Stimulated activated effector memory CD8-positive, alpha-beta T cell treated with anti-CD3 and anti-CD28 coated beads, Interleukin-12 subunit alpha, Interleukin-12 subunit beta, amount 100 ng/mL, for 72 hours (primary cell): ENCODE results near the gene FNBP1L.
A peak's percentile ranks its signal among the peaks of the same experiment; 100 is the strongest.
"Not testable (repeated sequence)": the region's sequence is repeated elsewhere in the genome, so short reads cannot be mapped to it uniquely, and the experiment has no call there.

ENCODE experiments used
- ATAC-seq: fragments of 150-1000 bp; cut with Tn5 transposase; 2 replicates; pipeline ENCODE4 v1.10.0; 2021
- DNase-seq, 2 donors: peaks; one replicate each; pipeline ENCODE4 v3.0.0; 2021 to 2022; ENCODE audit warnings: low spot score in 2 of 2
- H3K27ac Mint-ChIP-seq: one replicate; pipeline ENCODE4 v1.8.0; 2022; ENCODE audit warnings: mild to moderate bottlenecking, mixed read lengths
- H3K36me3 Mint-ChIP-seq: one replicate; pipeline ENCODE4 v1.8.0; 2022; ENCODE audit warnings: mild to moderate bottlenecking, mixed read lengths
- H3K4me1 Mint-ChIP-seq: one replicate; pipeline ENCODE4 v1.8.0; 2022; ENCODE audit warnings: mixed read lengths
- H3K4me3 Mint-ChIP-seq: one replicate; pipeline ENCODE4 v1.8.0; 2022; ENCODE audit warnings: mild to moderate bottlenecking, mixed read lengths
- H3K9me3 Mint-ChIP-seq: one replicate; pipeline ENCODE4 v1.8.0; 2022; ENCODE audit warnings: mixed read lengths

The FNBP1L gene

DNA sequence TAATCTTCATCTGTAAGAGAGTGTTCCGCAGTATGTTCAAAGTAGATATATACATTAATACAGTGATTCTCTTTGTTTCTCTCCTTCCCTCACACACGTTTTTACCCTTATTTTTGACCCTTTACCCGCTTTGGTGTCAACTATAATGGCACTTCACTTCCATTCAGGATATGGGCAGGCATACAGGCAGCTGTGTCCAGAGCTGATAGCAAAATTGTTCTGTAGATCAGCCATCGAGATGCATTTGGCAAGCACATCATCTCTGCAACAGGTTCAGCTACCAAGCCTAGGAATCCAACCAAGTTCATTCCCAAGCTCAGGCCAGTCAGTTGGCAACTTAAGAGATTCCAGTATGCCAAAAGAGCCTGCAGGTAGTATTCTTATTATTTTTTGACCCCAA, 74.8 kb downstream of the FNBP1L start:
- Mint-ChIP-seq H3K4me1 (no peaks in the 10 kb centered on the region), H3K4me3 (no peak overlapping the region), H3K36me3 (no peaks in the 10 kb centered on the region), H3K27ac (no peak overlapping the region), H3K9me3 (no peaks in the 10 kb centered on the region)
- no peak for DNase-seq
- no peak for ATAC-seq

GRCh38 chr1:93525431-93525830, 77.5 kb downstream of the FNBP1L start:
- no peaks in the 10 kb centered on the region for H3K4me1 Mint-ChIP-seq
- H3K27ac Mint-ChIP-seq = no peak overlapping the region
- no peaks in the 10 kb centered on the region for H3K36me3 Mint-ChIP-seq
- no peaks in the 10 kb centered on the region for H3K9me3 Mint-ChIP-seq
- no peak for DNase-seq
- ATAC-seq = no peak
- H3K4me3 Mint-ChIP-seq = no peak overlapping the region

DNA sequence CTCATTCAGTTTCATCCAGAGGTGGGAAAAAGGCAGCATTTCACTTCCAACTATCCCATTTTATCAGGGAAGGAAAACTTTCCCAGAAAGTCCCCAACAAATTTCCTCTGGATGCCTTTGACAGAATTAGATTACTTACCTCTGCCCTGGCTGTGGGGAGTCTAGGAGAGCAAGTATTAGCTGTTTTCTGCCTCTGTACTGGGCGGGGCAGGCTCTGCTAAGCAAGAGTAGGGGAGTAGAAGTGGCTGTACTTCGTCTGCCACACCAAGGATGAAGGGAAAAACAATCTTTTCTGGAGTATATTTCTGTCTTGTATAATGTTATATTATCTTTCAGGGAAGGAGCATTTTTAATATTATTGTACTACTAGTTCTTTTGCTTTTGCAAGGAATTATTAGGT, 78.5 kb downstream of the FNBP1L start:
- Mint-ChIP-seq H3K4me1 (no peaks in the 10 kb centered on the region), H3K36me3 (no peaks in the 10 kb centered on the region), H3K27ac (no peak overlapping the region), H3K9me3 (no peaks in the 10 kb centered on the region), H3K4me3 (no peak overlapping the region)
- ATAC-seq (no peak), DNase-seq (no peak)

- ATAC-seq (no peak), DNase-seq (no peak)
- Mint-ChIP-seq H3K27ac (no peak overlapping the region), H3K36me3 (no peaks in the 10 kb centered on the region), H3K4me3 (no peak overlapping the region), H3K4me1 (no peaks in the 10 kb centered on the region), H3K9me3 (no peaks in the 10 kb centered on the region)
Measured at GRCh38 chr1:93528412-93528811, 80.5 kb downstream of the FNBP1L start.

- H3K4me1 Mint-ChIP-seq = no peaks in the 10 kb centered on the region
- no peak for ATAC-seq
- H3K9me3 Mint-ChIP-seq = no peaks in the 10 kb centered on the region
- DNase-seq = no peak
- H3K4me3 Mint-ChIP-seq = no peak overlapping the region
- H3K36me3 Mint-ChIP-seq = no peaks in the 10 kb centered on the region
- H3K27ac Mint-ChIP-seq = no peak overlapping the region
Measured at GRCh38 chr1:93531193-93531592, 83.3 kb downstream of the FNBP1L start.

DNA sequence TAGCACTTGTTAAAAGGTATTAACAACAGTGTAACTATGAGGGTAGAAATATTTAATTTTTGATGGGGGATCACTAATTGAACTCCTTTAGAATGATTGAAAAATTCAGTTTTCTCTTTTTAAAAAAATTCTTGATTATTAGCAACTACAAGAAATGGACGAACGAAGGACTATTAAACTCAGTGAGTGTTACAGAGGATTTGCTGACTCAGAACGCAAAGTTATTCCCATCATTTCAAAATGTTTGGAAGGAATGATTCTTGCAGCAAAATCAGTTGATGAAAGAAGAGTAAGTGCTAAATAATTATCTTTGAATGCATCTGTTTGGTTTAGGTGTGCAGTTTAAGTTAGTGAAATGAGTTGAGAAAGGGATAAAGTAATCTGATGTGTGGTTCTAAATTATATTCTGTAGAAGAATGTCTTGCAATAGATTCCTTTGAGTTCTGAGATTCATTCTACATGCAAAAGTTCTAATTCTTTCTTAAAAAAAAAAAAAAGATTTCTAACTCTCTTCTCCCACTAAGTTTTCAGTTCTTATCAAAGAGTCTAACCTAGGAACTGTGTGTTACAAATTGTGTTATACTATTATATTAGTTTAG, 85.0 kb downstream of the FNBP1L start:
- Mint-ChIP-seq H3K36me3 (no peaks in the 10 kb centered on the region), H3K27ac (no peak overlapping the region), H3K4me1 (no peaks in the 10 kb centered on the region), H3K4me3 (no peak overlapping the region), H3K9me3 (no peaks in the 10 kb centered on the region)
- DNase-seq = no peak
- ATAC-seq = no peak

- no peaks in the 10 kb centered on the region for H3K9me3 Mint-ChIP-seq
- no peak for DNase-seq
- no peak for ATAC-seq
Measured at GRCh38 chr1:93533677-93534076, 85.8 kb downstream of the FNBP1L start.

DNA sequence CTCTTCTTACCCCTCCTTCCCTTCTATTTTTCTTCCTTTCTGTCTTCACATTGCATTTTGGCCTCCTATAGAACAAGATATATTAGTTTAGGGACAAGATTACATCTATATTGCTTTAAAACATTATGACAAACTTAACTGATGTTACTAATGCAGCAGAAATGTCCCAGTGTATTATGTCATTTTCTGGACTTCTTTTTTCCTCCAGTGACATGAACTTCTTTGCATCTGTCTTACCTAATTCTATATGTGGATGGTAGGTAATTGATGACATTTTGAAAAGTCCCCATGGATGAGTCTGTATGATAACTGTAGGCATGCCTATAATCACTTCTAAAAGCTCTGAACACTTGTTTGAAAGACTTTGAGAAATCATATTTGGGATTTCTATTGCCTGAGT, 89.5 kb downstream of the FNBP1L start:
- no peak overlapping the region for H3K27ac Mint-ChIP-seq
- H3K9me3 Mint-ChIP-seq = no peaks in the 10 kb centered on the region
- DNase-seq (no peak), ATAC-seq (no peak)
- no peaks in the 10 kb centered on the region for H3K36me3 Mint-ChIP-seq
- H3K4me3 Mint-ChIP-seq = no peak overlapping the region
- H3K4me1 Mint-ChIP-seq = no peaks in the 10 kb centered on the region

More at GRCh38 chr1:93533677-93534076, 85.8 kb downstream of the FNBP1L start:
- no peaks in the 10 kb centered on the region for H3K4me1 Mint-ChIP-seq
- H3K4me3 Mint-ChIP-seq = no peak overlapping the region
- no peaks in the 10 kb centered on the region for H3K36me3 Mint-ChIP-seq
- no peak overlapping the region for H3K27ac Mint-ChIP-seq

- Mint-ChIP-seq H3K4me1 (no peaks in the 10 kb centered on the region), H3K36me3 (no peaks in the 10 kb centered on the region), H3K9me3 (no peaks in the 10 kb centered on the region), H3K4me3 (no peak overlapping the region), H3K27ac (no peak overlapping the region)
- DNase-seq (no peak), ATAC-seq (peak; percentile 75)
Measured at GRCh38 chr1:93537924-93538323, 90.0 kb downstream of the FNBP1L start.

DNA sequence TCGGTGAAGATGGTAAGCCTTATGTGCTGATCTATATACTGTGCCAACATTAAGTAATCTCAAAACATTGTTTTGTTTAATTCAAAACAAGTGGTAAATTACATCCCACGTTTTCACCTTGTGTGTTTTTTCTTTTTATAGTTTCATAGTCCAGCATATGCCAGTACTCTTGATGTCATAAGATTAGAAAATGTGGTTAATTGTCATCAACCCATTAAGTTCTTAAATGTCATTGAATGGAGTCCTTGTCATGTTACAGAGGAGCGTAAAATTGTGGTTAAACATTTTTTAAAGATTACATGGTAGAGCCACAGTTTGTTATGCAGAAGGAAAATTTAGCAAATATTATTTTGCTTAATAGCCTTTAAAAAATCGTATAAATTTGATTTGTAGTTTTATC, 93.1 kb downstream of the FNBP1L start:
- DNase-seq (no peak), ATAC-seq (no peak)
- Mint-ChIP-seq H3K36me3 (no peaks in the 10 kb centered on the region), H3K9me3 (no peaks in the 10 kb centered on the region), H3K4me3 (no peak overlapping the region), H3K27ac (no peak overlapping the region), H3K4me1 (no peaks in the 10 kb centered on the region)

DNA sequence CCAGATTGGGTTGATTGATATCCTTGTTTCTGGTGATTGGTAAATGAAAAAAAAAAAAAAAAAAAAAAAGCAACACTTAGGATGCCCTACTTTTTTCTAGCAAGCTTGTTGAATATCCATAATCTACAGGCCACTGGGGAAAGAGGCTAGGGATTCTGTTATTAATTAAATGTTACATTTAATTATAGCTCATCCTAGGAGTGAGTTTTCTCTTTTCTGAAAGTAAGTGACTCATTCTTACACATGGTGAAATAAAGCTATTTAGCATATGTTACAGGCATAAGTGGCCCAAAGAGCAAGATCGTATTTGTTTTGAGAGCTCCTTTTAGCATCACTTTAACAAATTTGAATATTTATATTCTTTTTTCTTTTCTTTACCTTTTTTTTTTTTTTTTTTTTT, 94.5 kb downstream of the FNBP1L start:
- no peaks in the 10 kb centered on the region for H3K9me3 Mint-ChIP-seq

GRCh38 chr1:93546162-93546863, 98.4 kb downstream of the FNBP1L start:
- DNase-seq (no peak), ATAC-seq (no peak)
- Mint-ChIP-seq H3K9me3 (no peaks in the 10 kb centered on the region), H3K4me3 (no peak overlapping the region), H3K4me1 (no peaks in the 10 kb centered on the region), H3K36me3 (no peaks in the 10 kb centered on the region), H3K27ac (no peak overlapping the region)

More for the DNA sequence above, 94.5 kb downstream of the FNBP1L start:
- Mint-ChIP-seq H3K27ac (no peak overlapping the region), H3K4me1 (no peaks in the 10 kb centered on the region), H3K4me3 (no peak overlapping the region), H3K36me3 (no peaks in the 10 kb centered on the region)
- DNase-seq (no peak), ATAC-seq (no peak)

DNA sequence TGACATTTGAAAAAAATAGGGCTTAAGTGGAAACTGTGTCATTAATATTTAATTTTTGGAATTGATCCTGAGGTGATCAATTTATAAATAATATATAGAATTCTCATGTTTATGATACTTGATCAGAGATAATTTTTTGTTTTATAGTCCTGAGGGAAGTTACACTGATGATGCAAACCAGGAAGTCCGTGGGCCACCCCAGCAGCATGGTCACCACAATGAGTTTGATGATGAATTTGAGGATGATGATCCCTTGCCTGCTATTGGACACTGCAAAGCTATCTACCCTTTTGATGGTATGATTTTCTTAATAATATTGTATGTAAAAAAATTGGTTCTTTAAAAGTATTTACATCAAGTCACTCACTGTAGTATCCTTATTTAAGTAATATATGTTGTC, 101.2 kb downstream of the FNBP1L start:
- ATAC-seq (no peak), DNase-seq (no peak)
- Mint-ChIP-seq H3K4me1 (no peaks in the 10 kb centered on the region), H3K27ac (no peak overlapping the region), H3K36me3 (no peaks in the 10 kb centered on the region), H3K4me3 (no peak overlapping the region), H3K9me3 (no peaks in the 10 kb centered on the region)

GRCh38 chr1:93549811-93550210, 101.9 kb downstream of the FNBP1L start:
- DNase-seq (no peak), ATAC-seq (no peak)
- Mint-ChIP-seq H3K9me3 (no peaks in the 10 kb centered on the region), H3K36me3 (no peaks in the 10 kb centered on the region), H3K4me1 (no peaks in the 10 kb centered on the region), H3K27ac (no peak overlapping the region), H3K4me3 (no peak overlapping the region)

DNA sequence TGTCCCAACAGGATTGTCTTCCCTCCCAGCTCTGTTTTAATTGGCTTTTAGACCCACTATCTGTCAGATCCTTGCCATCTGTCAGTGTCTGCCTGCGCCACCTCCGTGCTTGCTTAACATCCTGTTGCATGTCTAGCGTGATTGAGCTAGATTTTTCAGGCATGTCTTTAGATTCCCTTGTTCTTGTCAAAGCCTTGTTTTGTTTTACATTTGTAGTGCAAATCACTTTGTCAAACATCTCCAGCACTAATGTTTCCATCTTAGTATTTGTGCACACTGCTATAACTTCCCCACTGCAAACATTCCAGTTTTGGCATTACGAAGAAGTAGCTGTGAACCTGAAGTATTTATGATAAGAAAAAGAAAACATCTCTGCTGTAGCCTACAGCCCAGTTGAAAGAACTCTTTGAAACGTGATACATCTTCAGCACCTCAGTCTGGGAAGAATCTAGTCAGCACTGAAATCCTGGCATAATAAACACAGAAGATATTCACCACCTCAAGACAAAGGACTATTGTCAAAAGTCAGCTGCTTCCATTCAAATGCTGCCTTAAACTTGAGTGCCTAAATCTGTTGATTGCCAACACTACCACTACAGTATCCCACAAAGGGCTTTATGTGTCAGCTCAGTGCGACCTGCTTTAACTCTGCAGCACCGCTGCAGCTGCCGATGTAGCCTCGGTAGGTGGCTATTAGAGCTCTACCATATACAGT, 105.0 kb downstream of the FNBP1L start:
- no peak for ATAC-seq
- H3K4me1 Mint-ChIP-seq = no peaks in the 10 kb centered on the region
- DNase-seq = no peak
- no peaks in the 10 kb centered on the region for H3K36me3 Mint-ChIP-seq
- no peaks in the 10 kb centered on the region for H3K9me3 Mint-ChIP-seq
- no peak overlapping the region for H3K4me3 Mint-ChIP-seq
- H3K27ac Mint-ChIP-seq = no peak overlapping the region

DNA sequence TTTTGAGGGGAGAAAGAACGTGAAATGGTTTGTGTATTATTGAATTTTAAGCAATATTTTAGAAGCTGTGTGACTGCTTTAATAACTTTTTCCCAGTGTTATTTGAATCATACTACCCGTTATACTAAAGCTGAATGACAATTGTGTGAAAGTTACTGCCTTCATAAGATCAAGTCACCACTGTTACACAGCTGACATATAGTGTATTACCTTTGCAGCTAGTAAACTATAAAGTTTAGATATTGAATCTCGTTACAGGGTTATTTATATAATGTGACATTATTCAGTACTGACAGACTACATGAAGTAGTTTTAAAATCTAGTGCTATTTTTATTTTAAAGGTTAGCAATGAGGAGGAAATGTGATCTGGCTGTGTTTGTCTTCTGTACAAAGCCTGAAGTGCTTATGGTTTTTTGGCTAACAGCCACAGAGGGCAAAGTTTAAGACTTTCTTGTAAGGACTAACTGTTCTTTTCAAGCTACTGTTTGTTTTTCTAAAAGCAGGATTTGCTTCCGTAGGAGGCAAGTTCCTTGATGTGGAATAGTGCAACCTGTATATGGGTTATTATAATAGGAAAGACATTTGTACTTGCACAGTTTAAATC, 106.1 kb downstream of the FNBP1L start:
- not testable (repeated sequence) for H3K4me3 Mint-ChIP-seq, H3K4me1 Mint-ChIP-seq, H3K9me3 Mint-ChIP-seq, H3K27ac Mint-ChIP-seq, H3K36me3 Mint-ChIP-seq, DNase-seq, ATAC-seq
